NOMO-1 (cell line): ENCODE data around the gene TM4SF18.

Experiments used
- DNase-seq, 2 experiments: peaks; one replicate each; lab custom pipeline; 2025; ENCODE audit not compliant: unreplicated experiment in 2 of 2; lab: John Stamatoyannopoulos, UW

TM4SF18 gene

GRCh38 chr3:149331396-149331795 is 2.0 kb downstream of the TM4SF18 start:
- DNase-seq, result no peak

- DNase-seq, result no peak
Measured at GRCh38 chr3:149330609-149331331, 2.7 kb downstream of the TM4SF18 start.

- no peak for DNase-seq
Measured at GRCh38 chr3:149327156-149327555, 6.3 kb downstream of the TM4SF18 start.

- DNase-seq, result no peak
Measured at GRCh38 chr3:149325581-149325980, 7.9 kb downstream of the TM4SF18 start.

- no peak for DNase-seq
Measured at GRCh38 chr3:149324332-149324731, 9.1 kb downstream of the TM4SF18 start.

GRCh38 chr3:149321640-149322039 is 11.8 kb downstream of the TM4SF18 start:
- no peak for DNase-seq

GRCh38 chr3:149321136-149321535 is 12.3 kb downstream of the TM4SF18 start:
- no peak for DNase-seq

GRCh38 chr3:149319750-149320149 is 13.7 kb downstream of the TM4SF18 start:
- DNase-seq, result no peak

GRCh38 chr3:149317072-149317471 is 16.4 kb downstream of the TM4SF18 start:
- DNase-seq, result no peak

- no peak for DNase-seq
Measured at GRCh38 chr3:149316437-149316836, 17.0 kb downstream of the TM4SF18 start.

- no peak for DNase-seq
Measured at GRCh38 chr3:149315694-149316093, 17.7 kb downstream of the TM4SF18 start.

- DNase-seq, result no peak
Measured at GRCh38 chr3:149314807-149315578, 18.4 kb downstream of the TM4SF18 start.

GRCh38 chr3:149313542-149313941 is 19.9 kb downstream of the TM4SF18 start:
- no peak for DNase-seq

GRCh38 chr3:149310796-149311534 is 22.5 kb downstream of the TM4SF18 start:
- DNase-seq, result no peak

GRCh38 chr3:149307435-149307783 is 26.0 kb downstream of the TM4SF18 start:
- peak in 1 of 2 experiments; percentile 37 for DNase-seq

- DNase-seq, result no peak
Measured at GRCh38 chr3:149306751-149307434, 26.5 kb downstream of the TM4SF18 start.

GRCh38 chr3:149305376-149305775 is 28.1 kb downstream of the TM4SF18 start:
- no peak for DNase-seq

- peak; percentile 23 to 80 for DNase-seq
Measured at GRCh38 chr3:149299938-149300801, 33.3 kb downstream of the TM4SF18 start.

GRCh38 chr3:149296972-149297371 is 36.5 kb downstream of the TM4SF18 start:
- no peak for DNase-seq

GRCh38 chr3:149292666-149293065 is 40.8 kb downstream of the TM4SF18 start:
- peak in 1 of 2 experiments; percentile 37 for DNase-seq
